ENCODE data around the gene GPHB5. TPM values are rescaled to one million over a fixed set of nuclear protein-coding genes. Genes with fewer than 3 reads are reported as not detected.
A peak's percentile ranks its signal among the peaks of the same experiment; 100 is the strongest.
"Not testable (repeated sequence)": the region's sequence is repeated elsewhere in the genome, so short reads cannot be mapped to it uniquely, and the experiment has no call there.

Gene GPHB5
- total RNA-seq, 2 experiments from 2014 or later: not detected

DNA sequence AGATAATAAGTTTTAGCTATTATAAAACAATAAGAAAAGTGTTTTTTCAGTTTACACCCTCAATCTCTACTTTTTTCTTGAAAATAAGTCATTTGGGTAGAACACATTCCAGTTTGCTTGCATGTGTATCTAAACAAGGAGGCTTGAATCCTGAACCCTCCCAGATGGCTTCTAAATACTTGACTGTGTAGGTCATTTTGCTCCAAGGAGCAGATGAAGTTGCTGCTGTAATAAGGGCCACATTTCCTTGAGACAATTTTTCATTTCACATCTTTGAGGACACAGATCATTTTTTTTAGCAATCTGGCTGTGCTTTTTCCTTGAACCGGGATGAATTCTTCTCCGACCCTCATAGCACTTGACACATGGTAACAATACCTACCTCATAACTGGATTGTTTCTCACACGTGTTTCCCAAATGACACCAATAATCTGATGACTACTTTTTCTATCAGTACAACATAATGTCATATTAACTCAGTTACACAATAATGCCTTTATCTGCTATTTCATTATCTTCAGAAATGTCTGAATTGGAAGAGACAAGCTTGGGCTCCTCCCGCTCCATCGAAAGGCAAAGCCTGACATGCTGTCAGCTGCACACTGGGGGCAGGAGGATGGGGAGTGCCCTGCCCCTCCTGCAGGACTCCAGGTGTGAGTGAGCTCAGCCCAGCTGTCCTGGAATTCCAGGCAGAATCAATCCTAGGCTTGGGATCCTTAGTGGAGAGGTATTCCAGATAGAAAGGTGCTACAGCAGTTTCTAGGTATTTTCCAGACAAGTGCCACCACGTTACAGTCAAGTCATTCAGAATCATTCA is 30.9 kb downstream of the GPHB5 start:
- ATAC-seq (no peak), DNase-seq (no peak)
- Mint-ChIP-seq H3K36me3 (ENCODE audit: low read depth) (no peaks in the 10 kb centered on the region), H3K4me1 (ENCODE audit: low read depth) (no peaks in the 10 kb centered on the region), H3K27me3 (peaks cover 4% of the 10 kb centered on the region), H3K9me3 (no peaks in the 10 kb centered on the region), H3K4me3 (no peak overlapping the region), H3K27ac (no peak overlapping the region)
- intact Hi-C loops (cut with micrococcal nuclease): no loop called here
- TF ChIP-seq, protein P1, sequence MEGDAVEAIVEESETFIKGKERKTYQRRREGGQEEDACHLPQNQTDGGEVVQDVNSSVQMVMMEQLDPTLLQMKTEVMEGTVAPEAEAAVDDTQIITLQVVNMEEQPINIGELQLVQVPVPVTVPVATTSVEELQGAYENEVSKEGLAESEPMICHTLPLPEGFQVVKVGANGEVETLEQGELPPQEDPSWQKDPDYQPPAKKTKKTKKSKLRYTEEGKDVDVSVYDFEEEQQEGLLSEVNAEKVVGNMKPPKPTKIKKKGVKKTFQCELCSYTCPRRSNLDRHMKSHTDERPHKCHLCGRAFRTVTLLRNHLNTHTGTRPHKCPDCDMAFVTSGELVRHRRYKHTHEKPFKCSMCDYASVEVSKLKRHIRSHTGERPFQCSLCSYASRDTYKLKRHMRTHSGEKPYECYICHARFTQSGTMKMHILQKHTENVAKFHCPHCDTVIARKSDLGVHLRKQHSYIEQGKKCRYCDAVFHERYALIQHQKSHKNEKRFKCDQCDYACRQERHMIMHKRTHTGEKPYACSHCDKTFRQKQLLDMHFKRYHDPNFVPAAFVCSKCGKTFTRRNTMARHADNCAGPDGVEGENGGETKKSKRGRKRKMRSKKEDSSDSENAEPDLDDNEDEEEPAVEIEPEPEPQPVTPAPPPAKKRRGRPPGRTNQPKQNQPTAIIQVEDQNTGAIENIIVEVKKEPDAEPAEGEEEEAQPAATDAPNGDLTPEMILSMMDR (IDR thresholded peaks at IDR 0.05): no peak
- POLR2A ChIA-PET: no interaction called here
- CTCF ChIA-PET: interaction anchor here (1.2 kb wide), 1 partner anchor 10 kb away, joined by 6 read pairs; no protein-coding TSS in a partner anchor

GRCh38 chr14:63286071-63286470 is 32.7 kb downstream of the GPHB5 start:
- CTCF ChIA-PET: no interaction called here
- Mint-ChIP-seq H3K27ac (no peak overlapping the region), H3K36me3 (ENCODE audit: low read depth) (no peaks in the 10 kb centered on the region), H3K27me3 (peaks cover 2% of the 10 kb centered on the region), H3K9me3 (no peaks in the 10 kb centered on the region), H3K4me3 (no peak overlapping the region), H3K4me1 (ENCODE audit: low read depth) (no peaks in the 10 kb centered on the region)
- POLR2A ChIA-PET: no interaction called here
- intact Hi-C loops (cut with micrococcal nuclease): no loop called here
- ATAC-seq (no peak), DNase-seq (no peak)
- TF ChIP-seq, protein P1 (IDR thresholded peaks at IDR 0.05): no peak

GRCh38 chr14:63283884-63284248 is 34.9 kb downstream of the GPHB5 start:
- H3K27ac Mint-ChIP-seq: no peak overlapping the region
- POLR2A ChIA-PET: no interaction called here
- CTCF ChIA-PET: interaction anchor here (1.3 to 1.6 kb wide), 3 partner anchors 9 to 31 kb away, joined by 4 to 5 read pairs (median 5); no protein-coding TSS in a partner anchor
- H3K27me3 Mint-ChIP-seq: no peaks in the 10 kb centered on the region
- TF ChIP-seq, protein P1 (IDR thresholded peaks at IDR 0.05): no peak
- no peaks in the 10 kb centered on the region for H3K4me1 Mint-ChIP-seq (ENCODE audit: low read depth)
- intact Hi-C loops (cut with micrococcal nuclease): no loop called here
- DNase-seq (no peak), ATAC-seq (no peak)
- H3K36me3 Mint-ChIP-seq (ENCODE audit: low read depth): no peaks in the 10 kb centered on the region
- H3K4me3 Mint-ChIP-seq: no peak overlapping the region
- no peaks in the 10 kb centered on the region for H3K9me3 Mint-ChIP-seq

DNA sequence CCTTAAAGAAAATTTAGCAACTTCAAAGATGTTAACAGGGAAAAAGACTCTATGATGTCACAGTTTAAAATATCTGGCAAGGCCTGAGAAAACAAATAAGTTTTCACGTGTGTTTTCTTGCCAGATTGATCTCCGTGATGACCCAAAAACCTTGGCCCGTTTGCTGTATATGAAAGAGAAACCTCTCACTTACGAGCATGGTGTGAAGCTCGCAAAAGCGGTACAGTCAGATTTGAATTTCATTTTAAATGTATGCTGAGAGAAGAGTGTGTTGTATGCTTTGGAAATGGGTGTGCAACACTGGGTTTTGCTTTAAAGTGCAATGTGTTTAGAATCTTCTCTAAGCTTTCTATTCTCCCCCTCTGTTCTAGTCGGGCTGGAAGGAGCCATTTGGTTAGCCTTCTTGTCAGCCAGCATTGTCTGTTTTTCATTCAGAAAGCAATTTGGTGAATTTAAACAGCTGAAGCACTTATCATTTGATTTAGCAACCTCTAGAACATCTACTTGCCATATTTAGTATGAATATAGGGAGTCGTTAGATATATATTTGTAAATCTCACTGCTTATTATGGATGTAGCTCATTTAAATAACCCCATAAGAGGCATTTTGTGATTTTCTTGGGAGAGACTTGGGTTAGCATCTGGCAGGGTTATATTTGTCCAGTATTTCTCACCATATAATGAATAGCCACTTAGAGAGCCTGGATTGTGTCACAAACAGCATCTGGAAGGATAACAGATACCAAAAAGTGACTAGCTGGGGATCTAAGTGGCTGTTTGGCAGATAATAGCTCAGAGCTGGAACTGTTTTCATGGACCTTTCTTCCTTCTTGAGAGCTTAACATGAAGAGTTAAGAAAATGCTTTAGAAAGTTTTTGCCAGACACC is 35.5 kb downstream of the GPHB5 start:
- Mint-ChIP-seq H3K4me3 (no peak overlapping the region), H3K36me3 (ENCODE audit: low read depth) (no peaks in the 10 kb centered on the region), H3K9me3 (no peaks in the 10 kb centered on the region), H3K27me3 (no peaks in the 10 kb centered on the region), H3K27ac (no peak overlapping the region), H3K4me1 (ENCODE audit: low read depth) (no peaks in the 10 kb centered on the region)
- peak; percentile 12 for DNase-seq
- intact Hi-C loops (cut with micrococcal nuclease): no loop called here
- ChIA-PET POLR2A (no interaction called here), CTCF (interaction anchor here (1.1 to 1.8 kb wide), 4 partner anchors 9 to 43 kb away, joined by 3 to 7 read pairs (median 5); no protein-coding TSS in a partner anchor)
- TF ChIP-seq, protein P1 (IDR thresholded peaks at IDR 0.05): no peak
- ATAC-seq: peak; percentile 60

GRCh38 chr14:63279933-63280332 is 38.8 kb downstream of the GPHB5 start:
- H3K27ac Mint-ChIP-seq; H3K4me3 Mint-ChIP-seq; DNase-seq; H3K9me3 Mint-ChIP-seq; H3K27me3 Mint-ChIP-seq; H3K4me1 Mint-ChIP-seq (ENCODE audit: low read depth); POLR2A ChIA-PET; ATAC-seq; H3K36me3 Mint-ChIP-seq (ENCODE audit: low read depth): not testable (repeated sequence)
- intact Hi-C loops (cut with micrococcal nuclease): loop anchor here (10.0 kb wide), 2 partner anchors 105 to 1115 kb away; no protein-coding TSS in a partner anchor
- CTCF ChIA-PET: interaction anchor here (1.9 kb wide), 1 partner anchor 1100 kb away, joined by 6 read pairs; no protein-coding TSS in a partner anchor
